IPS DF 6.9 (cell line): ENCODE data around the gene FUNDC1.
A peak's percentile ranks its signal among the peaks of the same experiment; 100 is the strongest.
"Not testable (repeated sequence)": the region's sequence is repeated elsewhere in the genome, so short reads cannot be mapped to it uniquely, and the experiment has no call there.

Source experiments
- DNase-seq: peaks from one replicate; pipeline ENCODE4 v3.0.0-alpha.2; 2013; ENCODE audit warnings: low read depth, low spot score
- H3K27ac ChIP-seq: one replicate; pipeline ENCODE4 v1.5.1; 2013; ENCODE audit warnings: low read length, control low read depth
- H3K27me3 ChIP-seq: 2 replicates; pipeline ENCODE4 v1.6.1; 2013; ENCODE audit warnings: mild to moderate bottlenecking, low read length; ENCODE audit not compliant: control insufficient read depth, insufficient read depth
- H3K36me3 ChIP-seq: 2 replicates; pipeline ENCODE4 v1.6.1; 2013; ENCODE audit warnings: low read length; ENCODE audit not compliant: control insufficient read depth, insufficient read depth
- H3K4me1 ChIP-seq: 2 replicates; pipeline ENCODE4 v1.6.1; 2013; ENCODE audit warnings: low read length; ENCODE audit not compliant: control insufficient read depth, insufficient read depth
- H3K4me3 ChIP-seq: 2 replicates; pipeline ENCODE4 v1.5.1; 2013; ENCODE audit warnings: mild to moderate bottlenecking, low read length
- H3K9me3 ChIP-seq: 2 replicates; pipeline ENCODE4 v1.6.1; 2013; ENCODE audit warnings: low read length, inconsistent platforms; ENCODE audit not compliant: control insufficient read depth, insufficient read depth
- WGBS: extraction: QIAGEN DNeasy Blood & Tissue Kit; methylation state at CpG from one replicate; pipeline ENCODE4 v1.1.7; 2013; ENCODE audit warnings: mixed read lengths, missing lambda C conversion rate; ENCODE audit not compliant: insufficient read length, insufficient coverage; 5-methylcytosine and 5-hydroxymethylcytosine counted together

Gene FUNDC1

GRCh38 chrX:44542567-44543325, at the start of gene FUNDC1:
Gene FUNDC1 (minus strand): TSS chrX:44542859. CDS start chrX:44542832, 27 bp downstream.
- peak; percentile 61 for DNase-seq
- Histone ChIP-seq H3K4me3 (peak within 1 kb of the TSS; percentile 56; the same call in 1 of the 2 replicates), H3K27me3 (no peaks in the 10 kb centered on the region), H3K4me1 (no peaks in the 10 kb centered on the region), H3K27ac (no peak within 1 kb of the TSS), H3K36me3 (no peaks in the 10 kb centered on the region), H3K9me3 (no peaks in the 10 kb centered on the region)
- whole genome bisulfite sequencing: no CpG with 5 or more reads among the region's 35 CpGs

- no peaks in the 10 kb centered on the region for H3K36me3 ChIP-seq
- DNase-seq: no peak
- H3K27ac ChIP-seq: no peak overlapping the region
- no peaks in the 10 kb centered on the region for H3K9me3 ChIP-seq
- H3K4me1 ChIP-seq: no peaks in the 10 kb centered on the region
- no peaks in the 10 kb centered on the region for H3K27me3 ChIP-seq
- no peak overlapping the region for H3K4me3 ChIP-seq
- WGBS: no CpG with 5 or more reads among the region's 3 CpGs
Measured at GRCh38 chrX:44585866-44586265, 43.2 kb upstream of the FUNDC1 start.

- DNase-seq: no peak
- Histone ChIP-seq H3K27ac (no peak overlapping the region), H3K9me3 (no peaks in the 10 kb centered on the region), H3K27me3 (no peaks in the 10 kb centered on the region), H3K4me1 (no peaks in the 10 kb centered on the region), H3K4me3 (no peak overlapping the region), H3K36me3 (no peaks in the 10 kb centered on the region)
- no CpG with 5 or more reads among the region's 3 CpGs for WGBS
Measured at GRCh38 chrX:44580466-44580865, 37.8 kb upstream of the FUNDC1 start.

- Histone ChIP-seq H3K27me3 (no peaks in the 10 kb centered on the region), H3K4me3 (no peak overlapping the region), H3K9me3 (no peaks in the 10 kb centered on the region), H3K4me1 (no peaks in the 10 kb centered on the region), H3K27ac (no peak overlapping the region), H3K36me3 (no peaks in the 10 kb centered on the region)
- DNase-seq: no peak
- no CpG with 5 or more reads among the region's 4 CpGs for WGBS
Measured at GRCh38 chrX:44572340-44572938, 29.8 kb upstream of the FUNDC1 start.

GRCh38 chrX:44570522-44570921, 27.9 kb upstream of the FUNDC1 start:
- no peaks in the 10 kb centered on the region for H3K4me1 ChIP-seq
- no peaks in the 10 kb centered on the region for H3K36me3 ChIP-seq
- no peak for DNase-seq
- H3K27me3 ChIP-seq: no peaks in the 10 kb centered on the region
- no peaks in the 10 kb centered on the region for H3K9me3 ChIP-seq
- WGBS: no CpG with 5 or more reads among the region's 2 CpGs
- no peak overlapping the region for H3K4me3 ChIP-seq
- H3K27ac ChIP-seq: no peak overlapping the region

GRCh38 chrX:44569122-44569521, 26.5 kb upstream of the FUNDC1 start:
- Histone ChIP-seq H3K27ac (no peak overlapping the region), H3K4me1 (no peaks in the 10 kb centered on the region), H3K27me3 (no peaks in the 10 kb centered on the region), H3K36me3 (no peaks in the 10 kb centered on the region), H3K4me3 (no peak overlapping the region), H3K9me3 (no peaks in the 10 kb centered on the region)
- no peak for DNase-seq
- WGBS: no CpG with 5 or more reads among the region's 1 CpG

- no peak overlapping the region for H3K4me3 ChIP-seq
- no peaks in the 10 kb centered on the region for H3K36me3 ChIP-seq
- H3K9me3 ChIP-seq: no peaks in the 10 kb centered on the region
- WGBS: no CpG with 5 or more reads among the region's 3 CpGs
- no peak overlapping the region for H3K27ac ChIP-seq
- no peaks in the 10 kb centered on the region for H3K4me1 ChIP-seq
- DNase-seq: no peak
- no peaks in the 10 kb centered on the region for H3K27me3 ChIP-seq
Measured at GRCh38 chrX:44568196-44568595, 25.5 kb upstream of the FUNDC1 start.

GRCh38 chrX:44561896-44562295, 19.2 kb upstream of the FUNDC1 start:
- no CpG with 5 or more reads among the region's 6 CpGs for WGBS
- not testable (repeated sequence) for H3K27ac ChIP-seq, H3K9me3 ChIP-seq, DNase-seq, H3K4me3 ChIP-seq, H3K4me1 ChIP-seq, H3K36me3 ChIP-seq, H3K27me3 ChIP-seq

- no peaks in the 10 kb centered on the region for H3K36me3 ChIP-seq
- no CpG with 5 or more reads among the region's 5 CpGs for WGBS
- DNase-seq: no peak
- H3K4me3 ChIP-seq: no peak overlapping the region
- H3K9me3 ChIP-seq: no peaks in the 10 kb centered on the region
- no peaks in the 10 kb centered on the region for H3K27me3 ChIP-seq
- no peak overlapping the region for H3K27ac ChIP-seq
- no peaks in the 10 kb centered on the region for H3K4me1 ChIP-seq
Measured at GRCh38 chrX:44550563-44550962, 7.9 kb upstream of the FUNDC1 start.

GRCh38 chrX:44545454-44545853, 2.8 kb upstream of the FUNDC1 start:
- not testable (repeated sequence) for H3K4me1 ChIP-seq, H3K27ac ChIP-seq, H3K27me3 ChIP-seq, H3K36me3 ChIP-seq, DNase-seq, H3K9me3 ChIP-seq, H3K4me3 ChIP-seq
- WGBS: no CpG with 5 or more reads among the region's 5 CpGs

- no peak for DNase-seq
- no peaks in the 10 kb centered on the region for H3K9me3 ChIP-seq
- no CpG with 5 or more reads among the region's 6 CpGs for WGBS
- no peak overlapping the region for H3K4me3 ChIP-seq
- H3K27me3 ChIP-seq: no peaks in the 10 kb centered on the region
- no peaks in the 10 kb centered on the region for H3K36me3 ChIP-seq
- no peaks in the 10 kb centered on the region for H3K4me1 ChIP-seq
- no peak overlapping the region for H3K27ac ChIP-seq
Measured at GRCh38 chrX:44544036-44544435, 1.4 kb upstream of the FUNDC1 start.
